Measurements from ENCODE around the gene KCMF1. TPM values are rescaled to one million over a fixed set of nuclear protein-coding genes. Genes with fewer than 3 reads are reported as not detected.

Gene KCMF1
- total and polyA plus RNA-seq, 2 of the 13 experiments (the other 11 are each of a cell fraction or from before 2014, with no cell fraction given): 62.1 to 116 TPM

- TF ChIP-seq ZHX2 (IDR thresholded peaks at IDR 0.05; ENCODE audit: low read depth) (peak; percentile 60), ZHX2 (CRISPR knock-in tag; IDR thresholded peaks at IDR 0.05; ENCODE audit: borderline replicate concordance) (no peak), SMAD3 (CRISPR knock-in tag; IDR thresholded peaks at IDR 0.05) (no peak; the same call in 1 of the 2 replicates), ELK4 (CRISPR knock-in tag; IDR thresholded peaks at IDR 0.05; ENCODE audit: borderline replicate concordance) (no peak), ATF7-NPFF (CRISPR knock-in tag; IDR thresholded peaks at IDR 0.05; ENCODE audit: low read depth) (no peak), ZNF414 (CRISPR knock-in tag; IDR thresholded peaks at IDR 0.05) (no peak), PAX8 (CRISPR knock-in tag; IDR thresholded peaks at IDR 0.05; ENCODE audit: borderline replicate concordance) (no peak), PPARG (CRISPR knock-in tag; conservative IDR thresholded peaks at IDR 0.05) (peak; percentile 64; the same call in 1 of the 2 replicates), ADNP (CRISPR knock-in tag; IDR thresholded peaks at IDR 0.05) (no peak; the same call in 1 of the 2 replicates), FLYWCH1 (CRISPR knock-in tag; IDR thresholded peaks at IDR 0.05) (no peak), LCORL (IDR thresholded peaks at IDR 0.05) (peak; percentile 44; the same call in 1 of the 2 replicates), LCORL (CRISPR knock-in tag; IDR thresholded peaks at IDR 0.05) (peak; percentile 96), CREB1 (IDR thresholded peaks at IDR 0.05) (peak; percentile 63; the same call in 1 of the 2 replicates), CREB1 (CRISPR knock-in tag; IDR thresholded peaks at IDR 0.05) (peak; percentile 81), HDAC1 (CRISPR knock-in tag; IDR thresholded peaks at IDR 0.05) (peak; percentile 93), ZFP36L2 (CRISPR knock-in tag; IDR thresholded peaks at IDR 0.05) (no peak), ZSCAN31 (CRISPR knock-in tag; IDR thresholded peaks at IDR 0.05; ENCODE audit: low read depth) (peak; percentile 32), NFE2L2 (IDR thresholded peaks at IDR 0.05; ENCODE audit: low read length) (no peak), KAT2B (IDR thresholded peaks at IDR 0.05; ENCODE audit: borderline replicate concordance, low read depth, low read length) (no peak), SRF (IDR thresholded peaks at IDR 0.05; ENCODE audit: low read depth, low read length) (no peak), ZSCAN22 (CRISPR knock-in tag; IDR thresholded peaks at IDR 0.05) (no peak), ZNF530 (CRISPR knock-in tag; IDR thresholded peaks at IDR 0.05; ENCODE audit: low read depth) (no peak), ZNF382 (CRISPR knock-in tag; IDR thresholded peaks at IDR 0.05; ENCODE audit: borderline replicate concordance) (no peak), ZNF225 (CRISPR knock-in tag; IDR thresholded peaks at IDR 0.05) (no peak), TCF7L2 (IDR thresholded peaks at IDR 0.05; ENCODE audit: low read depth, low read length) (no peak)
These were observed 24.6 kb upstream of the KCMF1 start (continued) for GRCh38 chr2:84946204-84947009.
